ENCODE measurements around the gene SPOCK1. TPM values are rescaled to one million over a fixed set of nuclear protein-coding genes. Genes with fewer than 3 reads are reported as not detected.

Gene SPOCK1
- total RNA-seq, 2 experiments from 2014 or later, result not detected

GRCh38 chr5:137186759-137187461, 312.2 kb downstream of the SPOCK1 start:
- no peak overlapping the region for H3K4me3 Mint-ChIP-seq
- CTCF ChIA-PET, result no interaction called here
- no peak for DNase-seq
- ATAC-seq, result no peak
- no peaks in the 10 kb centered on the region for H3K36me3 Mint-ChIP-seq (ENCODE audit: low read depth)
- H3K27ac Mint-ChIP-seq, result no peak overlapping the region
- POLR2A ChIA-PET, result no interaction called here
- H3K27me3 Mint-ChIP-seq, result peaks cover 7% of the 10 kb centered on the region
- TF ChIP-seq CTCF (IDR thresholded peaks at IDR 0.05), result no peak
- intact Hi-C loops (cut with micrococcal nuclease), result no loop called here
- H3K9me3 Mint-ChIP-seq, result no peaks in the 10 kb centered on the region
- H3K4me1 Mint-ChIP-seq (ENCODE audit: low read depth), result no peaks in the 10 kb centered on the region

GRCh38 chr5:137185193-137185592, 313.9 kb downstream of the SPOCK1 start:
- no peak for TF ChIP-seq CTCF (IDR thresholded peaks at IDR 0.05)
- ATAC-seq, result no peak
- Mint-ChIP-seq H3K4me1 (ENCODE audit: low read depth) (no peaks in the 10 kb centered on the region), H3K9me3 (no peaks in the 10 kb centered on the region), H3K36me3 (ENCODE audit: low read depth) (no peaks in the 10 kb centered on the region), H3K27me3 (peaks cover 7% of the 10 kb centered on the region), H3K27ac (no peak overlapping the region), H3K4me3 (no peak overlapping the region)
- no peak for DNase-seq
- POLR2A ChIA-PET, result no interaction called here
- intact Hi-C loops (cut with micrococcal nuclease), result no loop called here
- CTCF ChIA-PET, result no interaction called here

DNA sequence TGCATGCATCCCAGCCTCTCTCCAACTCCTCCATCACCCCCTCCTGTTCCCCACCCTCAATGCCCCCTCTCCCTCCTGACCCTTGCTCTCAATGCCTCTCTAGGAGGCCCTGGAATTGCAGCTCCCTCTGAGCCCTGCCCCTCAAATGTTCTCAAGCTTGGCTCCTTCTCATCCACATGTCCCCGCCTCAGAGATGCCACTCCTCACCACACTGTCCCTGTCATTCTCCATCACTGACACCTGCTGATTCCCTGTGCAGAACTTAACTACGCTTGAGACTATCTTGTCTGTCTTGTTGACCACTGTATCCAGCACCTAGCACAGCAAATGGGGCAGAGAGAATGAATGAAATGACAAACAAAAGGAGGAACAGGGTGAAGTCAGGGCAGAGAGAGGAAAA, 314.4 kb downstream of the SPOCK1 start:
- peaks cover 7% of the 10 kb centered on the region for H3K27me3 Mint-ChIP-seq
- H3K9me3 Mint-ChIP-seq, result no peaks in the 10 kb centered on the region
- intact Hi-C loops (cut with micrococcal nuclease), result no loop called here
- no peak for TF ChIP-seq CTCF (IDR thresholded peaks at IDR 0.05)
- no peak overlapping the region for H3K4me3 Mint-ChIP-seq
- ChIA-PET POLR2A (no interaction called here), CTCF (no interaction called here)
- no peaks in the 10 kb centered on the region for H3K36me3 Mint-ChIP-seq (ENCODE audit: low read depth)
- H3K27ac Mint-ChIP-seq, result no peak overlapping the region
- ATAC-seq, result no peak
- no peaks in the 10 kb centered on the region for H3K4me1 Mint-ChIP-seq (ENCODE audit: low read depth)
- DNase-seq, result no peak

DNA sequence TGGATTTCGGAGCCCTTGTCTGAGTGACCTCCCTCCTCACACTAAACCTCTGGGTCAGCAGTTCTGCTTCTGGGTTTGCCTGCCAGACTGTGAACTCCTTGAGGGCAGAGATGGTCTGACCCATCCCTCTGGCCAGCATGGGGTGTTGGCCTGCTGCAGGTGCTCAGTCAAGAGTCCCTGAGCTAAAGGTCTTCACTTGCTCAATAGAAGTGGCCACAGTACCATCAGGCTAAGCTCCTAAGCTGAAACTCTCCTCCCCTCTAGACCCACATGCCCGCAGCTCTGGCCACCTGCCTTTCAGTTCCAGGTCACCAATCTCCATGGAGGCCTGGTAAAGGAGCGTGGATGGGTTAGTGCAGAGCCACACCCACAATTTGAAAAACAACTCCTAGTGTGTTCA, 316.6 kb downstream of the SPOCK1 start:
- no peak for ATAC-seq
- no peak for TF ChIP-seq CTCF (IDR thresholded peaks at IDR 0.05)
- H3K9me3 Mint-ChIP-seq, result no peaks in the 10 kb centered on the region
- ChIA-PET CTCF (no interaction called here), POLR2A (no interaction called here)
- H3K36me3 Mint-ChIP-seq (ENCODE audit: low read depth), result no peaks in the 10 kb centered on the region
- no peak overlapping the region for H3K27ac Mint-ChIP-seq
- no peaks in the 10 kb centered on the region for H3K4me1 Mint-ChIP-seq (ENCODE audit: low read depth)
- intact Hi-C loops (cut with micrococcal nuclease), result no loop called here
- DNase-seq, result no peak
- H3K27me3 Mint-ChIP-seq, result peaks cover 5% of the 10 kb centered on the region
- no peak overlapping the region for H3K4me3 Mint-ChIP-seq

DNA sequence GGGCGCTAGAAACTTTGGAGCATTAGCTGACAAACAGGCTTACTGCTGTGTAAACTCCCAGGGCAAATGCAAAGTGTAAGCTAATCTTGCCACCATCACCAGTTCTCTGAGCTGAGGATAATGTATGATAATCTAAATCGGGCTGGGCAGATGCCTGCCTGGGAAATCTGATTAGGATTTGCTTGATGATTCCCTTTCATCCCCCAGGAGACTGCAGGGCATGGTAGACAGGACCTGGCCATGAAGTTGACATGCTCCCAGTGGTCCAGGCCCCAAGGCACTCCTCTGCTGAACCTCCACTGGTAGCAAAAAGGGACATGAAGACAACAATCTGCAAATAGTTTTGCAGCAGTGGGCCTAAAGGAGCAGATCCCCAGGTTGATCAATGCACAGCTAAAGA, 317.5 kb downstream of the SPOCK1 start:
- TF ChIP-seq CTCF (IDR thresholded peaks at IDR 0.05), result no peak
- no peak for ATAC-seq
- Mint-ChIP-seq H3K27me3 (peaks cover 5% of the 10 kb centered on the region), H3K4me1 (ENCODE audit: low read depth) (no peaks in the 10 kb centered on the region), H3K36me3 (ENCODE audit: low read depth) (no peaks in the 10 kb centered on the region), H3K4me3 (no peak overlapping the region), H3K9me3 (no peaks in the 10 kb centered on the region), H3K27ac (no peak overlapping the region)
- POLR2A ChIA-PET, result no interaction called here
- no peak for DNase-seq
- CTCF ChIA-PET, result no interaction called here
- intact Hi-C loops (cut with micrococcal nuclease), result no loop called here
